Brain microvascular endothelial cell (primary cell): ENCODE data around the gene ITGB1.

Experiments used
- DNase-seq: peaks from one replicate; pipeline ENCODE4 v3.0.0-alpha.2; 2020
- H3K27ac ChIP-seq: fragments of 250-450 bp; sonication (Bioruptor Pico); 2 replicates; pipeline ENCODE4 v1.5.1; 2020; ENCODE audit warnings: mild to moderate bottlenecking, moderate library complexity
- H3K27me3 ChIP-seq: fragments of 250-450 bp; sonication (Bioruptor Pico); replicated peaks from 2 replicates; pipeline ENCODE4 v1.5.1; 2020; ENCODE audit warnings: mild to moderate bottlenecking
- H3K36me3 ChIP-seq: fragments of 250-450 bp; sonication (Bioruptor Pico); replicated peaks from 2 replicates; pipeline ENCODE4 v1.5.1; 2020; ENCODE audit warnings: mild to moderate bottlenecking
- H3K4me3 ChIP-seq: 2 replicates; pipeline ENCODE4 v1.5.1; 2011; ENCODE audit warnings: low read depth, mild to moderate bottlenecking, control low read depth, low read length, moderate library complexity
- CTCF ChIP-seq: IDR thresholded peaks from 2 replicates; pipeline ENCODE4 v1.5.1; 2011; ENCODE audit warnings: low read depth, mild to moderate bottlenecking, moderate library complexity, low read length, control low read depth, inconsistent platforms; ENCODE audit errors: missing control alignments
- in situ Hi-C: cut with HindIII; loops from 2 replicates; pipeline ENCODE4 v1.10.0; 2017; ENCODE audit warnings: low sequenced_read_pairs, low pct_ligation_motif_present

Gene ITGB1

GRCh38 chr10:32985775-32986350 is 27.8 kb upstream of the ITGB1 start:
- Histone ChIP-seq H3K27me3 (no peaks in the 10 kb centered on the region), H3K4me3 (no peak overlapping the region), H3K36me3 (no peaks in the 10 kb centered on the region), H3K27ac (peak overlapping the region; percentile 94)
- in situ Hi-C loops, result no loop called here
- TF ChIP-seq CTCF, result no peak
- DNase-seq, result peak; percentile 83

GRCh38 chr10:32985341-32985764 is 27.3 kb upstream of the ITGB1 start:
- peak overlapping the region; percentile 94 for H3K27ac ChIP-seq
- no peak for TF ChIP-seq CTCF
- no peak overlapping the region for H3K4me3 ChIP-seq
- no peak for DNase-seq
- no peaks in the 10 kb centered on the region for H3K36me3 ChIP-seq
- H3K27me3 ChIP-seq, result no peaks in the 10 kb centered on the region
- in situ Hi-C loops, result no loop called here

- peak overlapping the region; percentile 98 for H3K27ac ChIP-seq
- no peaks in the 10 kb centered on the region for H3K36me3 ChIP-seq
- H3K4me3 ChIP-seq, result no peak overlapping the region
- TF ChIP-seq CTCF, result no peak
- in situ Hi-C loops, result no loop called here
- no peak for DNase-seq
- H3K27me3 ChIP-seq, result no peaks in the 10 kb centered on the region
These were observed 26.1 kb upstream of the ITGB1 start for GRCh38 chr10:32984003-32984600.

GRCh38 chr10:32982911-32983909 is 25.2 kb upstream of the ITGB1 start:
- peak; percentile 94 for DNase-seq
- Histone ChIP-seq H3K27ac (peak overlapping the region; percentile 98), H3K36me3 (no peaks in the 10 kb centered on the region), H3K27me3 (no peaks in the 10 kb centered on the region), H3K4me3 (peak overlapping the region; percentile 12)
- no peak for TF ChIP-seq CTCF
- in situ Hi-C loops, result no loop called here

- in situ Hi-C loops, result no loop called here
- Histone ChIP-seq H3K27me3 (no peaks in the 10 kb centered on the region), H3K36me3 (no peaks in the 10 kb centered on the region), H3K4me3 (no peak overlapping the region), H3K27ac (peak overlapping the region; percentile 98)
- peak; percentile 94 for DNase-seq
- TF ChIP-seq CTCF, result no peak
These were observed 24.3 kb upstream of the ITGB1 start for GRCh38 chr10:32982293-32982709.
